Left cardiac atrium (tissue), 4 donors: ENCODE data around the gene STK35. TPM values are rescaled to one million over a fixed set of nuclear protein-coding genes. Genes with fewer than 3 reads are reported as not detected.

ENCODE experiments used
- ATAC-seq, 2 donors: fragments of 200-7000 bp; cut with Tn5 transposase; one replicate each; pipeline ENCODE4 v1.9.1; 2020; ENCODE audit warnings: mild to moderate bottlenecking in 2 of 2, moderate library complexity in 2 of 2
- DNase-seq: peaks from one replicate; pipeline ENCODE4 v3.0.0-alpha.2; 2020
- intact Hi-C, 2 donors: fragments of 100-400 bp; cut with DNase I; formaldehyde crosslinking; loops; one replicate each; pipeline versions ENCODE4 v1.14.1 to v1.15.1; 2022 to 2023
- total RNA-seq, 2 donors: library from RNA; stranded (reverse); fragmentation: NEBNext Ultra II Directional; extraction: Animal tissue kit (Norgen Biotek cat#: 25700); gene quantifications; one replicate each; pipeline ENCODE4 v1.2.1, GENCODE V29; 2021
- donor health status: DM: no; HTN: yes; CAD: no.
- donor health status: DM: no; HTN: yes; CAD: no; lungs with severe emphysema.
- donor health status: DM: yes; HTN: yes; CAD: no.
- donor health status: Dilated cardiomyopathy.

The STK35 gene
- total RNA-seq, 2 donors from 2014 or later, result 13.2 to 19.3 TPM

DNA sequence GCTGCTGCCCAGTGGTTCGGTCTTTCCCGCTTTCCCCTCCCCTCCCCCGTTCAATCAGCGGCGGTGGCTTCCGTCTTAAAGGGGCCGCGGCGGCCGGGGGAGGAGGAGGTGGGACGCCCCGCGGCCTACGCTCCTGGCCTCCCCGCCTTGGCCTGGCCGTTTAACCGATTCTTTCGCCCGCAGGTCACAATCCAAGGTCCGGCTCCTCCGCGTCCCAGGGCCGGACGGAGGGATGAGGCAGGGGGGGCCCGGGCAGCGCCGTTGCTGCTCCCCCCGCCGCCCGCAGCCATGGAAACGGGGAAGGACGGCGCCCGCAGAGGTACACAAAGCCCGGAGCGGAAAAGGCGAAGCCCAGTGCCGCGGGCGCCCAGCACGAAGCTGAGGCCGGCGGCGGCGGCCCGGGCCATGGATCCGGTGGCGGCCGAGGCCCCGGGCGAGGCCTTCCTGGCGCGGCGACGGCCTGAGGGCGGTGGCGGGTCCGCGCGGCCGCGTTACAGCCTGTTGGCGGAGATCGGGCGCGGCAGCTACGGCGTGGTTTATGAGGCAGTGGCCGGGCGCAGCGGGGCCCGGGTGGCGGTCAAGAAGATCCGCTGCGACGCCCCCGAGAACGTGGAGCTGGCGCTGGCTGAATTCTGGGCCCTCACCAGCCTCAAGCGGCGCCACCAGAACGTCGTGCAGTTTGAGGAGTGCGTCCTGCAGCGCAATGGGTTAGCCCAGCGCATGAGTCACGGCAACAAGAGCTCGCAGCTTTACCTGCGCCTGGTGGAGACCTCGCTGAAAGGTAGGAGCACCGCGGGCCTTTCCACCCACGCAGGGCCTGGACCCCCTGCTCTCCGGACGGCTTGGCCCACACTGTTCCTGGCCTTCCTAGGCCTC, 1.2 kb downstream of the STK35 start:
- DNase-seq (peak; percentile 89), ATAC-seq (peak; percentile 85 to 86)
- intact Hi-C loops, result loop anchor here in 1 of 2 donors (5.0 kb wide), 1 partner anchor 44 kb away; no protein-coding TSS in a partner anchor

DNA sequence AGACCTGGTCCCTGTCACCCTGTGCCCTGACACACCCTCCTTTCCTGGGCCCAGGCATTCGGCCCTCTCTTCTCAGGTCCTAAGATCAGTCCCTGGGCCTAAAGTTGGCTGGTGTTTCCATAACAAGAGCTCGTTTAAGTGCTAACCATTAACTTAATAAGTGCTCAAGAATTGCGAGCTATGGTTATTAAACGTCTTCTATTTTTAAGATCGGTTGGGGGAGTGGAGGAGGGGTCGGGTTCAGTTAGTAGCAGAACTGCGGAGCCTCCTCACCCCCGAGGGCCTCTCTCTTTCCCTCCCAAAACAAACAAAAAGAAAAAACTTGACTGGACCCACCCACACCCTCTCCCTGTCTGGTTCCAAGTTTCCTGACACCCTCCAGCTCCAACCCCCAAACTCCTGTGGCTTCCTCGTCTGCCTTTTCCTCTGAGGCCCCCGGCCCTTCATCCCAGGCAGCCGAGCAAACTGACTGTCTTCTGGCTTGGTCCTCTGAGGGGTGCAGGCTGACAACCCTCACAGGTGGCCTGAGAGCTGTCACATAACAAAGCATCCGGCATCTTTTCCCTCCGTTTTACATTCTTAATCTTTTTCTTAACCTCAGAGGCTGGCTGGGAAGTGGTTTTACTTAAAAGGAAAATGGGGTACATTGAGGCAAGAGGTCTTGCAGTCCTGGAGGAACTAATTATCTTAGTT, 2.0 kb downstream of the STK35 start:
- intact Hi-C loops, result loop anchor here in 1 of 2 donors (5.0 kb wide), 1 partner anchor 44 kb away; no protein-coding TSS in a partner anchor
- DNase-seq (no peak), ATAC-seq (no peak)

DNA sequence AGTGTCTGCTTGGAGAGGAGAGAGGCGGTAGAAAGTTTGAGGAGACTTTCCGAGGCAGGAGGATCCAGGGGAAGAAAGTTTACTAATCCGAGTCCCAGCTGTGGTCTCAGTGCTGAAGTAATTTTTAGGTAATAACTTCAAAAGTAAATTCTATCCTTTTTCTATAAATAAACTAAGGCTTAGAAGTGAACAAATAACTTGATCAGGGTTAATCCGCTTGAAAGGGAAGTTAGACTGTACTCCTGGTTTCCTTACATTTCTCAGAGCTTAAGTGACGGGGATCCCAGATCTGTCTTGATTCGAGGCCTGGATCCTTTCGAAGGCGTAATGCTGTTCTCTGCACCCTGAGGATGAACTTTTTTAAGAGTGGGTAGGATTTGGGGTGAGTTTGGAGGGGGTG, 2.6 kb downstream of the STK35 start:
- ATAC-seq (no peak), DNase-seq (no peak)
- intact Hi-C loops, result loop anchor here in 1 of 2 donors (5.0 kb wide), 1 partner anchor 43 kb away; no protein-coding TSS in a partner anchor

DNA sequence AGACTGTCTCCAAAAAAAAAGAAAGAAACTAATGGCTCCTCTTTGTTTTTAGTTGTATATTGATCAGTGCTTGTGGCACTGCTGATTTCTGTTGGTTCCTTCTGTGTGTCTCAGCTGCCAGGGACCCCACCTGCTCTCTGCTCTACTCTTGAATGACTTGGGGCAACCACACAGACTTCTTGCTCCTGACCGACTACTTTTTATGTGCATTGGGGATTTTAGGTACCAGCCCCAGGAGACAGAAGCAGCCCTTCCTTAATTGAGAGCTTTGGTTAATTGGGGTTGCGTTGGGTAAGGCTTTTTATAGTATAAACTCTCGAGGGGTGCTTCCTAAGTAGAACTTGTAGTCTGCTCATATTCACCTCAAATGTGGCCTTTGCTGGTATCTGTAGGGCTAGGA, 6.9 kb downstream of the STK35 start:
- ATAC-seq, result no peak
- intact Hi-C loops, result no loop called here
- no peak for DNase-seq

DNA sequence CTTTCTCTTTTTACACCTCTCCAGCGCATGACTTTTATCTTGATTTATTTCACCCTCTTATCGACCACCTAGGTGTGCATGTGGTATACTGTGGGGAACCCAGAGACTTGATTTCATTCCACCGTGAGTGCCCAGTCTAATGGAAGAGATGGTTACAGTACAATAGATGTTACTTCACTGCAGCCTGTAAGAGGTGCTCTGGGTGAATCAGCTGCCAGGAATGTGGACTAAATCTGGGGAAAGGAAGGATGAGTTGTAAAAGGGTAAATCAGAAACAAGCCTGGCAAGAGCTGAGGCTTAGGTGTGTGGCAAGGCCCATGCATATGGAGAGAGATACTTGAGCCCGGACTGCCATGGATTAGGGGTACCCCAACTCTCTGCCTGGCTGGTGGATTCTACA, 7.4 kb downstream of the STK35 start:
- intact Hi-C loops, result no loop called here
- ATAC-seq, result peak; percentile 36 to 84
- DNase-seq, result no peak

DNA sequence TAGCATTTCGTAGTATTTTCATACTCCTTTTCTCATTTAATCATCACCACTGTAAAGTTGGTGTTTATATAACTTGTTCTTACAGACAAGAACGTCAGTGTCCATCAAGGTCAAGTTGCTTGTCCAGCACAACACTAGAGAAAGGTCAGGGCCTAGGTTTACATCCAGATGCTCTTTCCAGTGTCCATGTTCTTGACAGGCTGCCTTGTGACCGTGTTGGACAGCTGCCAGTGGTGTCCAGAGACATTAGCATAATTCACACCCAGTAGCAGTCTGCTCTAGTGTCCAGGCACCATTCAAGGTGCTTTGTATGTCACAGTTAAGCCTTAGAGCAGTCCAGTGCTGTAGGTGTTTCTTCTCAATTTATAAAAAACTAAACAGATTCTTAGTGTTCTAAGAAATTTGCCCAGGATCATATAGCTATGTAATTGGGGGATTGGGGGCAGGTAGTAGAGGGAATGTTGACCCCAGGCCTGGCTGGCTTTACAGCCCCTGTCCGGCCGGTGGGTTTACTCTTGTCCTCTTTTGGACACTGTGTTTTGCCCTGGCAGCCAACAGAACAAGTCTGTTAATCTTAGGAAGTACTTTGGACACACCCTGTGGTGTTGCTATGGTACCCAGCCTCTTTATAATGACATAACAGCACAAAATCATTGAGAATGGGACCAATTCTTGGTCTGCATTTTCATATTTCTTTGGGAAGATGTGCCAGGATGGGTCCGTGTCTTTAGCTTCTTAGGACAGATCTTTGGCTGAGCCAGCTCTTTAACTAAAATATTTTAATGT, 8.0 kb downstream of the STK35 start:
- intact Hi-C loops, result no loop called here
- ATAC-seq, result peak; percentile 65 to 70
- peak; percentile 80 for DNase-seq

DNA sequence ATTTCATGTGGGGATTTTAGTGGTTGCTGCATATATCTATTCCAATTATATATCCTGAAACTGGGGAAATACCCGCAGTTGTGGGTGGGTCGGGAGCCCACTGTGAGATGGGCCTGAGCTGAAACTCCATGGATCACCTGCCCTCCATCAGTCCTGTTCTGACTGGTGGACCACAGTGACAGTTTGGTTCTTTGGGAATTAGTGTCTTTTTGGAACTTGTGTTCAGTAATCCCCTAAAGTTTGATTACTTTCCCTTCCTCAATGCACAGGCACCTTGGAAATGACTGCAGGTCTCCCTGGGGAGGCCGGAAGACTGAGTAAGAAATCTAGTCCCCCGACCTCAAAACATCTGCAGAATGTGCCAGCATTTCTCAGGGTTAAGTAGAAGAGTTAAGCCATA, 11.3 kb downstream of the STK35 start:
- DNase-seq, result no peak
- intact Hi-C loops, result no loop called here

DNA sequence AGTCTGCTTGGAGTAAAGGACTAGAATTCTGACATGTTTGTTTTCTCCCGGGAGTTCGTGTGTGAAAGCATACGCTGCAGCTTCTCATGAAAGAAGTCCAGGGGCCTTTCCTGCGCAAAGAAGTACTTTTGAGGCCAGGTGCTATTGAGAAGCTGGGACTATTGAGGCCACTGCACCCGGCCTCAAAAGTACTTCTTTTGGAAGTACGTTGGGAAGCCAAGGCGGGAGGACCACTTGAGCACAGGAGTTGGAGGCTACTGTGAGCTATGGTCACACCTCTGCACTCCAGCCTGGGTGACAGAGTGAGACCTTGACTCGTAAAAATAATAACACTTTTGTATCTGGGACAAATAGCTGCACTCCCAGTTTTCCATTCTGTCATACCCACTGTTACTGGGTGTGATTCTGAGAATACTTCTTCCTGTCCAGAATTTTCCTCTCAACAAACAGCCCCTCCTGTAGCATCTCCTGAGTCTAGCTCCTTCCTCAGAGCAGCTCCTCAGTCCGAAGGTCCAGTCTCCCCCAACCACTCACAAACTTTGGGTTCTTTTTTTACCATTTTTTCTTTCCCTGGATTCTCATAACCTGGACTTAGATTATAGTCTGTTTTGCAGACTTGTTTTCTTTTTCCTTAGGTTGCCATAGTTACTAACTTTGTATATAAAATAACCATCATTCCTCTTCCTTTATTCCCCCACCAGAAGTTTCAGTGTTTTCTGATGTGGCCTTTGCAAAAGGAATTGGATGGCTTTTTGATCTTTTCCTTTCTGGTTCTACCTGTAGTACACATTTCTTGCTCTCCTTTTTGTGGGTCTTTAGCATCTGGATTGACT, 12.7 kb downstream of the STK35 start:
- ATAC-seq (peak in 1 of 2 donors; percentile 8), DNase-seq (no peak)
- intact Hi-C loops, result no loop called here

More for the DNA sequence above, 11.3 kb downstream of the STK35 start:
- no peak for ATAC-seq

DNA sequence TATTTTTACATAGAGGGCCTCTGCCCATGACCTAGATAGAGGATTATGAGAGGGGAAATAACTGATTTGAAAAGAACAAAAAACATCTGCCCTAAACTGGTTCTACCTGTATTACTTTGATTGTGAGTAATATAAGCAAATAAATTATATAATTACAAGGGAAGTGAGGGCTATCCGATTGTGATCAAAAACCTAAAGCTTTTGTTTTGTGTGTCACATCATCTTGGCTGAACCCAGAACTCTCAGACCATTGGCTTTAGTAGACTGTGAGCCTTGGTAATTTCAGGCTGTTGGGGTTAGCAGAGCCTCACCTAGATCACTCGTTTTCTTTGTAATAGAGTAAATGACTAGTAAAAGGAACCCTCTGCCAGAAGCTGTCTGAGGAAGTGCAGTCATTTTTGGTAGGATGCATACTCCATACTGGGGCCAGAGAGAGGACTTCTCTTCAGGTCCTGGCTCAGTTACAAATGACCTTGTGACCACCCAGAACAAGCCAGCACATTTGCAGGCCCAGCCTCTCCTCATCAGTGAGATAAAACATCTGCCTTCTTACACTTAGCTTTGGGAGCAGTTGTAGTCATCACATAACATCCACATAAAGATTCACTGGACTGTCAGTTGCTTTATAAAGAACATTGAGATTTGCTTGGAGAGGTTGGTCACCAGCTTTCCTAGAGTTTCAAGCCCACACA, 13.5 kb downstream of the STK35 start:
- ATAC-seq (peak; percentile 85 to 92), DNase-seq (no peak)
- intact Hi-C loops, result no loop called here

DNA sequence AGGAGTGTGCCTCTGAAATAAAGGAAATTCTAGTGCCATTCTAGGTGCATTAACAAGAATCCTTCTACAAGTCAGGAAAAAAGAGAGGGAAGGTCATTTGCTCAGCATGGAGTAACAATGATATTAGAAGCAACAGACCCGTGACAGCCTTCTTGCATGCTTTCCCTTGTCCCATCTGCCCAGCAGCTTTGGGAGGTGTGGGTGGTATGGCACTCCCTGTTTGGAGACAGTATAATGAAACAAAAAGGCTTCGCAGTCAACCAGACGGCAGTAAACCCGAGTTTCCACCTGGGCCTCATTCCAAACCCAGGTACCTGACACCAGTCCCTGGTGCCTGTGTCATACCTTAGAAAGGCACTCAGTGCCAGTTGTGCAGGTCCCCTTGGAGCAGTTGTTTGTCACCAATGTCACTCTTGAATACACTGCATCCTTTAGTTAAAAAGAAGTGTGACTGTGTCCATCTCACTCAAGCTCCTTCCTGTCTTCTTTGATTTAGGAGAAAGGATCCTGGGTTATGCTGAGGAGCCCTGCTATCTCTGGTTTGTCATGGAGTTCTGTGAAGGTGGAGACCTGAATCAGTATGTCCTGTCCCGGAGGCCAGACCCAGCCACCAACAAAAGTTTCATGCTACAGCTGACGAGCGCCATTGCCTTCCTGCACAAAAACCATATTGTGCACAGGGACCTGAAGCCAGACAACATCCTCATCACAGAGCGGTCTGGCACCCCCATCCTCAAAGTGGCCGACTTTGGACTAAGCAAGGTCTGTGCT, 14.7 kb downstream of the STK35 start:
- no peak for DNase-seq
- no peak for ATAC-seq
- intact Hi-C loops, result no loop called here

DNA sequence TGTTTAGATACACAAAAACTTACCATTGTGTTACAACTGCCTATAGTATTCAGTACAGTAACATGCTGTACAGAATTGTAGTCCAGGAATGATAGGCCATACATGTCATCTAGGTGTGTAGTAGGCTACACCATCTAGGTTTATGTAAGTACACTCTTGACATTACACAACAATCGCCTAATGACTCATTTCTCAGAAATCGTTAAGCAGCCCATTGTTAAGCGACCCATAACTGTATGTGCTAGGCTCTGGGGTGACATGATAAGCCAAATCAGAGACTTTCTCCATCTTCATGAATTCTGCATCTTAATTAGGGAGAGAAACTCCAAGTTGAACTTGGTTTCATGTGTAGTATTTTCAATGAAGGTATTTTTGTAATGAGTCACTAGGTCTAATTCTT, 17.2 kb downstream of the STK35 start:
- intact Hi-C loops, result no loop called here
- DNase-seq, result no peak
- no peak for ATAC-seq

DNA sequence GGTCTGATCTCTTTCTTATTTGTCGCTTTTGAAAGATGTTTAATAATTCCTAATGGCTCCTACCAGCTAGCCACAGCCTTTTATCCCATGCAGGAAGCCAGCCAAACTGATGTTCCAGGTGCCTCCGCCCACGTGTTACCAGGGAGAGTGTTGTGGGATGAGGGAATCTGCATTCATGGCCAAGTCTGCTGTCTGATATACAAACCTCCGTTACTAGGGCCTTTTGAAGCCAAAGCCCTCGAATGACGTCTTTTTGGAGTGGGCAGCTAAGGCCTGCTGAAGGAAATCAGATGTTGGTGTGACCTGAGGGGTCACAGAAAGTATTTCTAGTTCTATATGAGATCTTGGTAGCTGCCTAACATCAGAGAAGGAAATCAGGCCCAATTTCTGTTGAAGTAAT, 21.3 kb downstream of the STK35 start:
- peak; percentile 79 for DNase-seq
- ATAC-seq, result peak; percentile 34 to 89
- intact Hi-C loops, result no loop called here

DNA sequence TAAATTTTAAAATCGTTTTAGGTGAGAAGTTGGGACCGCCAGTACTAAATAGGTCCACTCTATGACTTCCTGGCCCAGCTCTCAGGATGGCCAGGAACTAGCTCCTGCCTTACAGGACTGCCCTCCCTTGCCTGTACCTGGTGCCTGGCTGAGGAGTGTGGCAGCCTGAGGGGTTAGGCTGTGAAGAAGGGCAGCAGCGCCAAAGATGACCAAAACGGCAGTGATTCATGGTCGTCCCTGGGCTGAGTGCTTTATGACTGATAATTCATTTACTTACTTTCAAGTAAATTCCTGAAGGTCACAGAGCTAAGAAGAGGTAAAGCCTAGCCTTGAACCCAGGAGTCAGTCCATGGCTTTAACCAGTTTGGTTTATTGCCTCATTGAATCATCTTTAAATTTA, 22.1 kb downstream of the STK35 start:
- intact Hi-C loops, result no loop called here
- ATAC-seq, result no peak
- DNase-seq, result no peak

DNA sequence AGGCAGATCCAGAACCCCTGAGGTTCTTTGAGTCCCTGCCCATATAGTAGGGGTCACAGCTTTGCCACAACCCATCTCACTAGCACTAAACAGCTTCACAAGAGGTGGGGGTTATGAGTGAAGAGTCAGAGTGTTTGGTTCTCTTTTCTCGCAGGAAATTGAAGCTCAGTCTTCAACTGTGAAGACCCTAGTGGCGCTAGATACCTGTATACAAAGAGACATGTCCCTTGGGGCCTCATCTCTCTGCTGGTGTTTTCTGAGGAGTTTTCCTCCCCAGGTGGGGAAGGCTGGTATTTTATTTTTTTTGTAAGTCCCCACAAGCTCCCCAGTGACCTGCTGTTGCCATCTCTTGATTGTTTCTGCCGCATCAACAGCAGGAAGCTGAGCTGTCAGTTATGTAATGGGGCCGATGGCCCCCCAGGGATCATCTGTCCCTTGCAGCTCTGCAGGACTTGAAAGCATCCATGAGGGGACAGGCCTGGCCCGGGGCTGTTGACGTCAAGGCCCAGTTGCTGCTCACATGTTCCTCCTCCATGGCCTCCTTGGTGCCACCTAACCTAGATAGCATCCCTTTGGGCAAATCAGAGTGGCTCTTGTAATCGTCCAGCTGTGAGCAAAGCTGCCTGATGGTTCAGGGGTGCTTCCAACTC, 23.1 kb downstream of the STK35 start:
- intact Hi-C loops, result no loop called here
- no peak for ATAC-seq
- DNase-seq, result no peak

DNA sequence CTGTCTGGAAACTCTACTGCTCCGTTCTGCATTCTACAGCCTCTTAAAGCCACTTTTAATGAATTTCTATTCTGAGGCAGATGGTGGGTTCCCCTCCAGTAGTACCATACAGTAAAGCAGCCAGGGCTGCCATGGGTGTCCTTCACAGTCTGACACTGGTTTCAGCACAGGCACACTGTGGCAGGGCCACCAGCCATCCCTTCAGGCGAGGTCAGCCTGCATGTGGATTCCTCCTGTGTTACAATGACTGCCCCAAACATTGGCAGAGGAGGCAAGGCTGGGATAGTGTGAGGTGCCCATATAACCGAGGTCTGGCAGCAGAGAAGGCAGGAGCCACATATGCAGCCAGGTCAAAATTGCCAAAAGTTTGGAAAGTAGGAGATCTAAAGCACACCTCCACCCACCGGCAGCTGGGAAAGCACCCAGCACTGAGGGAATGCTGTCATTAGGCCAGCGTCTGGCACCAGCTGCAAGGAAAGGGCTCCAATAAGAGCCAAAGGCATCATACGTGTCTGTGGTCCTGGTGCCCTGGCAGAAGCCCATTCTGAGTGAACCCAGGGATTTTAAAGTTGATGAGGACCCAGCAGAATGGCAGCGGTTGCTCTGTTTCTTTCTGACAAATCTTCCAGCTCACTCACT, 24.0 kb downstream of the STK35 start:
- ATAC-seq (peak; percentile 31 to 34), DNase-seq (no peak)
- intact Hi-C loops, result no loop called here

DNA sequence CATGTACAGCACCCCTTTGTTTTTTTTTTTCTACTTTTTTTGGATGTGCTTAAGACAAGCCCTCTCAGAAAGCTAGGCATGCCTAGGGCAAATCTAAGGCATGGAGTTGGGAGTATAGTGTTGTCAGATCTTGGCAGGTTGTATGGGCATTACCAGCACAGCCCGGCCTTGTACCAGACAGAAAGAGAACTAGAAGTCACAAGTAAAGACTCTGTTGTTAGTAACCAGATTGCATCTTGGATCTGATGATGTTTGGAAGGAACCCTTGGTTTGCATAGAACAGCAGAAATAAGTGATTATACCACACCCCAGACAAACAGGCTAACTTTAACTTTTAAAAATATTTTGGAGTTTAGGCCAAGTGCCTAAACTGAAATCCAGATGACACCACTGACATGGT, 25.6 kb downstream of the STK35 start:
- peak in 1 of 2 donors; percentile 20 for ATAC-seq
- no peak for DNase-seq
- intact Hi-C loops, result no loop called here
